H1 (cell line): Measurements from ENCODE around the gene PID1. TPM values are rescaled to one million over a fixed set of nuclear protein-coding genes. Genes with fewer than 3 reads are reported as not detected.

Source experiments
- polyA plus RNA-seq, 7 experiments: library from polyadenylated mRNA; depleted of rRNA in 3 of 7; stranded (reverse) in 5 of 7; unstranded in 2 of 7; fragments of >200 nt in 5 of 7; fragments of 200-250 nt in 2 of 7; gene quantifications; 1 replicate in 5 of 7; 2 replicates in 1 of 7; 4 replicates in 1 of 7; pipeline versions ENCODE4 v1.2.1 to v1.2.3, GENCODE V29; 2011 to 2013; ENCODE audit warnings: missing spikeins in 2 of 7, mixed read lengths in 2 of 7
- small RNA-seq: library from polyadenylated mRNA; stranded (forward); fragments of <200 nt; extraction: miRNeasy Mini kit (QIAGEN cat#:217004); gene quantifications from one replicate; pipeline ENCODE3, GENCODE V24; 2013; ENCODE audit not compliant: insufficient read depth
- total RNA-seq: library from RNA; stranded (reverse); fragmentation: NEBNext Ultra II Directional; extraction: Animal tissue kit (Norgen Biotek cat#: 25700); gene quantifications from 2 replicates; pipeline ENCODE4 v1.2.1, GENCODE V29; 2021

Gene PID1
- total and polyA plus RNA-seq, 2 of the 8 experiments (the other 6 are each of a cell fraction or from before 2014, with no cell fraction given) = 1.5 to 3.3 TPM

Small RNA genes lying within 50 kb of the gene (small RNA-seq; reads per million reads assigned to genes)
- gene RN7SKP283 = not detected
